ENCODE data around the gene MMP17. TPM values are rescaled to one million over a fixed set of nuclear protein-coding genes. Genes with fewer than 3 reads are reported as not detected.
A peak's percentile ranks its signal among the peaks of the same experiment; 100 is the strongest.

Gene MMP17
- 1 to 10 TPM; 1.8 to 2.0 TPM for polyA plus RNA-seq

- peaks cover 0 to 3% of the 10 kb centered on the region in 2 donors for H3K27me3 ChIP-seq (ENCODE audit: control insufficient read depth in 1 of 2, insufficient read depth in 2 of 2, low read length in 2 of 2)
- H3K9me3 ChIP-seq (ENCODE audit: control insufficient read depth in 2 of 2, insufficient read depth in 1 of 2, low read depth in 1 of 2, low read length in 1 of 2) = no peaks in the 10 kb centered on the region
- peaks cover 6 to 18% of the 10 kb centered on the region in 2 donors for H3K4me1 ChIP-seq (ENCODE audit: control insufficient read depth in 2 of 2, insufficient read depth in 2 of 2, low read length in 1 of 2)
- peak within 1 kb of the TSS; percentile 40 to 53 for H3K4me3 ChIP-seq (ENCODE audit: low read depth in 1 of 2, low read length in 2 of 2)
- 1% methylated on average over 49 to 86 of the region's 86 CpGs for WGBS, 2 donors
- H3K36me3 ChIP-seq (ENCODE audit: control insufficient read depth in 2 of 2, insufficient read depth in 2 of 2, low read length in 1 of 2) = no peaks in the 10 kb centered on the region
- H3K27ac ChIP-seq (ENCODE audit: low read depth in 2 of 2, low read length in 1 of 2) = no peak within 1 kb of the TSS
Observed at GRCh38 chr12:131827961-131828534, at the start of gene MMP17. Gene MMP17, plus strand, starts transcription at chr12:131828393. Its CDS starts 102 bp downstream, at chr12:131828495.

- Histone ChIP-seq H3K9me3 (ENCODE audit: control insufficient read depth in 2 of 2, insufficient read depth in 1 of 2, low read depth in 1 of 2, low read length in 1 of 2) (no peaks in the 10 kb centered on the region), H3K27ac (ENCODE audit: low read depth in 2 of 2, low read length in 1 of 2) (no peak overlapping the region), H3K4me1 (ENCODE audit: control insufficient read depth in 2 of 2, insufficient read depth in 2 of 2, low read length in 1 of 2) (no peaks in the 10 kb centered on the region), H3K36me3 (ENCODE audit: control insufficient read depth in 2 of 2, insufficient read depth in 2 of 2, low read length in 1 of 2) (peaks cover 0 to 13% of the 10 kb centered on the region in 2 donors), H3K4me3 (ENCODE audit: low read depth in 1 of 2, low read length in 2 of 2) (no peak overlapping the region), H3K27me3 (ENCODE audit: control insufficient read depth in 1 of 2, insufficient read depth in 2 of 2, low read length in 2 of 2) (no peaks in the 10 kb centered on the region)
- 96 to 99% methylated on average over 23 of the region's 23 CpGs for WGBS, 2 donors
Observed at GRCh38 chr12:131779027-131779426, 49.2 kb upstream of the MMP17 start.

GRCh38 chr12:131782061-131782460 lies 46.1 kb upstream of the MMP17 start:
- Histone ChIP-seq H3K27ac (ENCODE audit: low read depth in 2 of 2, low read length in 1 of 2) (no peak overlapping the region), H3K4me1 (ENCODE audit: control insufficient read depth in 2 of 2, insufficient read depth in 2 of 2, low read length in 1 of 2) (no peaks in the 10 kb centered on the region), H3K4me3 (ENCODE audit: low read depth in 1 of 2, low read length in 2 of 2) (no peak overlapping the region), H3K27me3 (ENCODE audit: control insufficient read depth in 1 of 2, insufficient read depth in 2 of 2, low read length in 2 of 2) (no peaks in the 10 kb centered on the region), H3K36me3 (ENCODE audit: control insufficient read depth in 2 of 2, insufficient read depth in 2 of 2, low read length in 1 of 2) (peaks cover 6 to 25% of the 10 kb centered on the region in 2 donors), H3K9me3 (ENCODE audit: control insufficient read depth in 2 of 2, insufficient read depth in 1 of 2, low read depth in 1 of 2, low read length in 1 of 2) (no peaks in the 10 kb centered on the region)
- 92 to 98% methylated on average over 2 of the region's 2 CpGs for WGBS, 2 donors

GRCh38 chr12:131783915-131784541 lies 44.2 kb upstream of the MMP17 start:
- Histone ChIP-seq H3K4me1 (ENCODE audit: control insufficient read depth in 2 of 2, insufficient read depth in 2 of 2, low read length in 1 of 2) (no peaks in the 10 kb centered on the region), H3K4me3 (ENCODE audit: low read depth in 1 of 2, low read length in 2 of 2) (no peak overlapping the region), H3K27me3 (ENCODE audit: control insufficient read depth in 1 of 2, insufficient read depth in 2 of 2, low read length in 2 of 2) (no peaks in the 10 kb centered on the region), H3K9me3 (ENCODE audit: control insufficient read depth in 2 of 2, insufficient read depth in 1 of 2, low read depth in 1 of 2, low read length in 1 of 2) (no peaks in the 10 kb centered on the region), H3K27ac (ENCODE audit: low read depth in 2 of 2, low read length in 1 of 2) (no peak overlapping the region), H3K36me3 (ENCODE audit: control insufficient read depth in 2 of 2, insufficient read depth in 2 of 2, low read length in 1 of 2) (peaks cover 6 to 27% of the 10 kb centered on the region in 2 donors)
- 33 to 52% methylated on average over 10 of the region's 10 CpGs for WGBS, 2 donors

- H3K4me3 ChIP-seq (ENCODE audit: low read depth in 1 of 2, low read length in 2 of 2) = no peak overlapping the region
- no peaks in the 10 kb centered on the region for H3K4me1 ChIP-seq (ENCODE audit: control insufficient read depth in 2 of 2, insufficient read depth in 2 of 2, low read length in 1 of 2)
- 88 to 89% methylated on average over 30 of the region's 30 CpGs for WGBS, 2 donors
- H3K36me3 ChIP-seq (ENCODE audit: control insufficient read depth in 2 of 2, insufficient read depth in 2 of 2, low read length in 1 of 2) = peaks cover 6 to 31% of the 10 kb centered on the region in 2 donors
- no peaks in the 10 kb centered on the region for H3K9me3 ChIP-seq (ENCODE audit: control insufficient read depth in 2 of 2, insufficient read depth in 1 of 2, low read depth in 1 of 2, low read length in 1 of 2)
- no peak overlapping the region for H3K27ac ChIP-seq (ENCODE audit: low read depth in 2 of 2, low read length in 1 of 2)
- no peaks in the 10 kb centered on the region for H3K27me3 ChIP-seq (ENCODE audit: control insufficient read depth in 1 of 2, insufficient read depth in 2 of 2, low read length in 2 of 2)
Observed at GRCh38 chr12:131784909-131785762, 43.1 kb upstream of the MMP17 start.

- WGBS, 2 donors = 93 to 95% methylated on average over 15 of the region's 15 CpGs
- Histone ChIP-seq H3K27ac (ENCODE audit: low read depth in 2 of 2, low read length in 1 of 2) (no peak overlapping the region), H3K27me3 (ENCODE audit: control insufficient read depth in 1 of 2, insufficient read depth in 2 of 2, low read length in 2 of 2) (no peaks in the 10 kb centered on the region), H3K9me3 (ENCODE audit: control insufficient read depth in 2 of 2, insufficient read depth in 1 of 2, low read depth in 1 of 2, low read length in 1 of 2) (no peaks in the 10 kb centered on the region), H3K36me3 (ENCODE audit: control insufficient read depth in 2 of 2, insufficient read depth in 2 of 2, low read length in 1 of 2) (peaks cover 6 to 29% of the 10 kb centered on the region in 2 donors), H3K4me1 (ENCODE audit: control insufficient read depth in 2 of 2, insufficient read depth in 2 of 2, low read length in 1 of 2) (no peaks in the 10 kb centered on the region), H3K4me3 (ENCODE audit: low read depth in 1 of 2, low read length in 2 of 2) (no peak overlapping the region)
Observed at GRCh38 chr12:131785763-131786330, 42.3 kb upstream of the MMP17 start.

GRCh38 chr12:131786331-131786730 lies 41.9 kb upstream of the MMP17 start:
- Histone ChIP-seq H3K27me3 (ENCODE audit: control insufficient read depth in 1 of 2, insufficient read depth in 2 of 2, low read length in 2 of 2) (no peaks in the 10 kb centered on the region), H3K9me3 (ENCODE audit: control insufficient read depth in 2 of 2, insufficient read depth in 1 of 2, low read depth in 1 of 2, low read length in 1 of 2) (no peaks in the 10 kb centered on the region), H3K27ac (ENCODE audit: low read depth in 2 of 2, low read length in 1 of 2) (no peak overlapping the region), H3K4me1 (ENCODE audit: control insufficient read depth in 2 of 2, insufficient read depth in 2 of 2, low read length in 1 of 2) (no peaks in the 10 kb centered on the region), H3K4me3 (ENCODE audit: low read depth in 1 of 2, low read length in 2 of 2) (no peak overlapping the region), H3K36me3 (ENCODE audit: control insufficient read depth in 2 of 2, insufficient read depth in 2 of 2, low read length in 1 of 2) (peaks cover 6 to 29% of the 10 kb centered on the region in 2 donors)
- WGBS, 2 donors = 86 to 88% methylated on average over 12 to 15 of the region's 15 CpGs

GRCh38 chr12:131787143-131787660 lies 41.0 kb upstream of the MMP17 start:
- H3K27ac ChIP-seq (ENCODE audit: low read depth in 2 of 2, low read length in 1 of 2) = no peak overlapping the region
- 93 to 94% methylated on average over 16 to 17 of the region's 17 CpGs for WGBS, 2 donors
- H3K36me3 ChIP-seq (ENCODE audit: control insufficient read depth in 2 of 2, insufficient read depth in 2 of 2, low read length in 1 of 2) = peaks cover 6 to 34% of the 10 kb centered on the region in 2 donors
- H3K9me3 ChIP-seq (ENCODE audit: control insufficient read depth in 2 of 2, insufficient read depth in 1 of 2, low read depth in 1 of 2, low read length in 1 of 2) = peaks cover 0 to 4% of the 10 kb centered on the region in 2 donors
- no peaks in the 10 kb centered on the region for H3K4me1 ChIP-seq (ENCODE audit: control insufficient read depth in 2 of 2, insufficient read depth in 2 of 2, low read length in 1 of 2)
- no peak overlapping the region for H3K4me3 ChIP-seq (ENCODE audit: low read depth in 1 of 2, low read length in 2 of 2)
- no peaks in the 10 kb centered on the region for H3K27me3 ChIP-seq (ENCODE audit: control insufficient read depth in 1 of 2, insufficient read depth in 2 of 2, low read length in 2 of 2)

GRCh38 chr12:131788070-131788469 lies 40.1 kb upstream of the MMP17 start:
- peaks cover 0 to 4% of the 10 kb centered on the region in 2 donors for H3K9me3 ChIP-seq (ENCODE audit: control insufficient read depth in 2 of 2, insufficient read depth in 1 of 2, low read depth in 1 of 2, low read length in 1 of 2)
- no peaks in the 10 kb centered on the region for H3K4me1 ChIP-seq (ENCODE audit: control insufficient read depth in 2 of 2, insufficient read depth in 2 of 2, low read length in 1 of 2)
- H3K4me3 ChIP-seq (ENCODE audit: low read depth in 1 of 2, low read length in 2 of 2) = no peak overlapping the region
- H3K27me3 ChIP-seq (ENCODE audit: control insufficient read depth in 1 of 2, insufficient read depth in 2 of 2, low read length in 2 of 2) = no peaks in the 10 kb centered on the region
- WGBS, 2 donors = 91 to 92% methylated on average over 11 of the region's 11 CpGs
- H3K27ac ChIP-seq (ENCODE audit: low read depth in 2 of 2, low read length in 1 of 2) = no peak overlapping the region
- H3K36me3 ChIP-seq (ENCODE audit: control insufficient read depth in 2 of 2, insufficient read depth in 2 of 2, low read length in 1 of 2) = peaks cover 6 to 34% of the 10 kb centered on the region in 2 donors
